KBM-7 (cell line): Measurements from ENCODE around the gene FITM1.
A peak's percentile ranks its signal among the peaks of the same experiment; 100 is the strongest.

Experiments used
- DNase-seq: peaks from one replicate; pipeline ENCODE4 v3.0.0-alpha.2; 2015
- in situ Hi-C: fragments of 300-500 bp; cut with MboI; formaldehyde crosslinking; loops from 2 replicates; pipeline ENCODE4 v1.14.3; 2020; ENCODE audit warnings: low sequenced_read_pairs, low pct_unique_long_range_greater_than_20kb, mixed read lengths

Gene FITM1, protein sequence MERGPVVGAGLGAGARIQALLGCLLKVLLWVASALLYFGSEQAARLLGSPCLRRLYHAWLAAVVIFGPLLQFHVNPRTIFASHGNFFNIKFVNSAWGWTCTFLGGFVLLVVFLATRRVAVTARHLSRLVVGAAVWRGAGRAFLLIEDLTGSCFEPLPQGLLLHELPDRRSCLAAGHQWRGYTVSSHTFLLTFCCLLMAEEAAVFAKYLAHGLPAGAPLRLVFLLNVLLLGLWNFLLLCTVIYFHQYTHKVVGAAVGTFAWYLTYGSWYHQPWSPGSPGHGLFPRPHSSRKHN

DNA sequence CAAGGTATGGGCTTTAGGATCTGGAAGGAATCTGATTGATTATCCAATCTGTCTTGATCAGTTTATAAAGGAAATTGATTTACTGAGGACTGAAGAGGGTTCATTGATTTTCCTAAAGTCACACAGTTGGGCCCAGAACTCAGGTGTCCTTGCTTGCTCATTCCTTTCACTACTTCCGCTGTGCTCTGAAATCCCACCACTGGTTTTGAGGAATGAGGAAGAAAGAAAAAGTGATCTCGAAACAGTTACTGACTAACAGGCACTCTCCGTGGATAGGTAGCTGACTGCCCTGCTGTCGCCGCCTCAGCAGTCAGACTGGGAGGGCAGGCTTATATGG lies at the start of gene FITM1:
TSS of gene FITM1 (plus strand) at position 280 of the 337 bp plus-strand sequence. CDS start 905 bp downstream, outside the sequence.
- in situ Hi-C loops, result no loop called here
- DNase-seq, result no peak

DNA sequence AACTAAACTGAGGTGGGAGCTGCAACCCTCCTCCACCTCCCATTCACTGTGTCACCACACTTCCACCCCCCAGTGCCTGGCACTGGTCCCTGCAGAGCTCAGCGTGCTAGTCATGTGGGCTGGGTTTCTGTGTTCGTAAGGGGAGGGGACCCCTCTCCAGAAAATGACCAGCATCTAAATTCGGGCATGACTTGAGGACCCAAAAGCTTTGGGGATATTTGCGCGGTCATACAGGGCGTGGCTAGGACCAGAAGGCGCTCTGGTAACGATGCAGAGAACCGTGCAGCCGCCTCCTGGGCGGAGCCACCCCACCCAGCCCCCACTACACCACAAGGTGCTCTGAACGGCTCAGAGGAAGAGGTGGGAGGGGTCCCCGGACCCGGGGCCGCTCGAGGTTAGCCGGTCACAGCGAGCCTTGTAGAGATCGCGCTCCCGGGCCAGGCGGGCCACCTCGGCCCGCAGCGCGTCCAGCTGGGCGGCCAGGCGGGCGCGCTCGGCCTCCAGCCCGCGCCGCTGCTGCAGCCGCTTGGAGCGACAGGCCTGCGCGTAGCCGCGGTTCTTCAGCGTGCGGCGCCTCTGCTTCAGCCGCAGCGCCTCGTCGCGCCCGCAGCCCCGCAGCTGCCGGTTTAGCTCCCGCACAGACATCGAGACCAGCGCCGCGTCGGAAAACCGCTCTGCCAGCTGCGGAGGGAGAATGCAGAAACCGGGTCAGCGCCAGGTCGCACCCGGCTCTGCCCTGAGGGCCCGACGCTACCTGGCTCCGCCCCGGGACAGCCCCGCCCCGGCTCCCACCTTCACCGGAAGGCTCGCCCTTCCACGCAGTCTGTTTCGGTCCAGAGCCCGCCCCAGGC lies 49.3 kb upstream of the FITM1 start:
- peak; percentile 68 for DNase-seq
- in situ Hi-C loops, result no loop called here

DNA sequence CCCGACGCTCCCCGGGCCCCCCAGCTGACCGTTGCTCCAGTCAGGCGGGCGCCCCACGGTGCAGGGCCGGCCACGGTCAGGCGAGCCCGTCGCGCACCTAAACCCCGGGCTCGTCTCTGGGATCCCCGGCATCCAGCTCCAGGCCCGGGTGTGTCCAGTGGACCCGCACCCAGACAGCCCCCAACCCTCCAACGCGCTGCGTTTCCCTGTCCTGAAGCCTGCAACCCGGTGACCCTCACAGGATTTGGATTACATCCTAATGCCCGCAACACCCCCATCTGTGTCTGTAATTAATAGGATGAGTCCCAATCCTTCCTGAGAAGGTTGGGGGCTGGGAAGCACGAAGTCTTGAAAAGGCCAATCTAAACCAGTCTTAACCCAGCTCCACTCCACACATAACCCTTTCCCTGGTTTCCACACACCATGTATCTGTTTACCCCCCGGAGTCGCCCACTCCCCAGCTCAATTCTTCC lies 48.7 kb upstream of the FITM1 start:
- DNase-seq, result no peak
- in situ Hi-C loops, result no loop called here

DNA sequence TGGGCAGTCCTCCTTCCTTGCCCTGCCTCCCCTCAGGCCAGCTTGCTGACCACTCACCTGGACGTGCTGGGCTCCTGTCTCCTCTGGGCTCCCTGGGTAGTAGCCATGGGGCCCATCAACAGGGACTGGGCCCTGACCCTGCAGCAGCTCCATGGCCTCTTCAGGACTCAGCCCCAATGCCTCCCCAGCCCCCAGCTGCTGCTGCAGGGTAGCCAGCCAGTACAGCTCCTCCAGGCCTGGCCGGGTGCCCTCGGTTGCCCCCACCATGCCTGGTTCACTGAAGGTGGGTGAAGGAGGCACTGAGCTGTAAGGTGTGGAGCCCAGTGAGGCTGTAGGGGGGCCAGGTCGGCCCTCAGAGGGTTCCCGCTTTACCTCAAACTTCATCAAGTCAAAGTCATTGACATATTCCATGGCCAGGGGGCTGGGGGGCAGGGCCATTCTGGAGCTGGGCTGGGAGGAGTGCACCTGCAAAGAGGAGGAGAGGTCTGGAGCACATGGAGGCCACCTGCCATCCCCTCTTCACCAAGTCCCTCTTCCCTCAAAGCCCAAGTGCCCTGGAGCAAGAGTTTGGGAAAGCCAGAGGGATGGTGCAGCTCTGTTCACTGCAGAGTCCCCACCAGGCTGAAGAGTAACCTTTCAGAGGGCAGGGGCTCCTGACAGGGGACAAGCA lies 47.9 kb upstream of the FITM1 start:
- no peak for DNase-seq
- in situ Hi-C loops, result no loop called here

DNA sequence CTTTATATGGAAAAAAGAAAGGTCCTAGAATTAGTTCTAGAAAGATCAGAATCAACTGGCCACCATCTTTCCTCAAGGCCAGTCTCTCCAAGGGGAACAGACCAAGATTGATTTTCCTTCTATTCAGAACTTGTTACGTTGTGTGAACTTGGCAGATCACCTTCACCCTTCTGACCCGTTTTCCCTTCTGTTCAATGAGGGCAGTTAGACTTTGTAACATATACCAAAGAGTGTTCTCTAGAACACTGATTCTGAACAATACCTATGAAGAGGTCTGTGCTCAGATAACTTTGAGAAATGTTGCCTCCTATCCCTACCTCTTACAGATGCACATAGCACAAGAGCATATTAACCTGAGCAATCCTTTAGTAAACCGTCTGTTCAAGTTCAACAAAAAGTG lies 47.0 kb upstream of the FITM1 start:
- DNase-seq, result no peak
- in situ Hi-C loops, result no loop called here

DNA sequence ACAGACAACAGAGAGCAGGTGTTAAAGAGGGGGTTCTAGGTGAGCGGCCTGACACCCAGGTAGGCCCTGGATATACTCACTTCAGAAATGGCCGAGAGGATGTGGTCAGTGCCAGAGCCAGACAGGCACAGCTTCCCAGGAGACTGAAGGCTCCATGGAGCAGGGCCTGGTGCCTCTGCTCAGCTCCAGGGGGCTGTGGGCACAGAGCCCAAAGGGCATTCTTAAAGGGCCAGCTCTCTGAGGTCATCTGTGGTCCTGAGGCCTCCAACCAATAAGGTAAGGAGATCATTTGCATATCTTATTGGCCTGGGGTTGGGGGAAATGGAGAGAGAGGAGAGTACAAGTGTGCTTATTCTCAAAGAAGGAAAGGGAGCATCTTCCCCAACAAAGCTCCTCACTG lies 46.0 kb upstream of the FITM1 start:
- DNase-seq, result no peak
- in situ Hi-C loops, result no loop called here

DNA sequence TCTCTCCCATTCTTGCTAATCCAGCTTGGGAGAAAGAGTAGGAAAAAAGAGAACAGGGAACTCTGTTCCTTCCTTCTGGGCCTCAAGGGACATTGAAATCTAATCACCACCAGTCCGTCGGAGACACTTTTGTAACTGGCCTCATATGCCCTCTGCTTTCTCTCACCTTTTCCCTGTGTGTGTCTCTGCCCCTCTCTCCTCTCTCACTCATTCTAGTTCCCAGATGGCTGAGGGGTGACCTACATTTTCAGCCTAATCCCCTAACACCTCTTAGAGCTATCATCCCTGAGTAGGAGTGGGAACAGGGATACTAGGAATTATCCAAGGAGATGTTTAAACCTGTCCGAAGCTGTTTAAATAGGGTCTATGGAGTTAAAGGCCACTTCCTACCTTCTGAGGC lies 45.2 kb upstream of the FITM1 start:
- in situ Hi-C loops, result no loop called here
- no peak for DNase-seq

DNA sequence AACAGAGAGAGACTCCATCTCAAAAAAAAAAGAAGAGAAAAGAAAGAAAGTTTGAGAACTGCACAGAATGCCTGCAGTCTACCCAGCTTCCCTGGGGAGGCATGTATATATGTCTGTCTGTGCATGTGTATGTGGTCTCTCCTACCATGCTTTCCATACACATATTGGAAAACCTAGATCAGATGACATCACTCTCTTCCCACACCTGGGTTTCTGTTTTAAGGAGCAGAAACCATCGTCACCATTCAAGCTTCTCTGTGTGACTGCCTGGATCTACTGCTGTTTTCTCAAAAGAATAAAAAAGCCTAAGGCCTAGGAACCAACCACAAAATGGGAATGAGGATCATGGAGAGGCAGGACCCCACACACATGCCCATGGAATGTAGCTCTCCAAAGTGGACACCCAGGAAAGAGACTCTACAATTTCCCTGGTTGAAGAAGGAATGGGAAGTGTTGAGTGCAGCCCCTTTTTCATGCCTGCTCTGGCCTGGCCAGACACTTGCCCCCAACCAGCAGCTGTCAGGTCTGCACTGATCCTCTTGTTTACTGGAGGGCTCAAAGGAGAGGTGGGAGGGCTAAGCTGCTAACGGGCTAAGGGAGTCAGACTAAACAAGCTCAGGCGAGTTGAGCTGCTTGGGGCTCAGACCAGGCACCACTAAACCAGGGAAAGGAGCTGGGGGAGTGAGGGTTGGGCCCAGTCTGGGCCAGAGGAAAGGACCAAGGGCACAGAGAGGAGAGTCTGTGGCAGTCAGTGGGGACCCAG lies 44.1 kb upstream of the FITM1 start:
- in situ Hi-C loops, result no loop called here
- no peak for DNase-seq

DNA sequence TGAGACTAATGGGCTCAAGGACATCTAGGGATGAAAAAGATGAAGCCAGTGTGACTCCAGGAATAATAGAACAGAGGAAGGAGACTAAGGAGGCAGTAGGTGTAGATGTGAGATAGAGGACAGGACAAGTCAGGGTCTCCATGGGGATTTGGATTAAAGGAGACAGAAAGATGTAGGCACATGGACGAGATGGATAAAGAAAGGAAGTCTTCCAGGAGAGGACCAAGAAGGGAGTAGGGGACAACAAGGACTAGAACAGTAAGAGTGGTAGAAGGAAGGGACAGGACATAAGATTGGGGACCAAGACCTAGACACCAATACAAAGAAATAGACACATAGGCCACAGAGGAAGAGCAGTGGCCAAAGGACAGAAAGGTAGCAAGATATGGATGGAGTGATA lies 43.5 kb upstream of the FITM1 start:
- DNase-seq, result no peak
- in situ Hi-C loops, result no loop called here

DNA sequence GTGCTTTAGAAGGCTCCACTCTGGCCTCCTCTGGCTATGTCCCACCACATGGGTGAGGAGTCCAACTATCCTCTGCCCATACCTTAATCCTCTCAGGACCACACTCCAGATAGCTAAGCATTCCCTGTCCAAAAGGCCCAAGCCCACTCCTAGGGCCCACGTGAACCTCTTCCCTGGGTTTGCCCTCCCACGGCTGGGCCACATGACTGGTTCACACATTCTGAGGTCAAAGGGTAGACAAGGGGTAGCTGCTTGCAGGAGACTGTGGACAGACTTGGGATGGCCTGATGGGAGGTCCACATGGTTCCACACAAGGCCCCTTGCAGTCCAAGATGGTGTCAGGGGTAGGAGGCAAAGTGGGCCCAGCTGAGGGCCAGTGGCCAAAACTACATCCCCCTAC lies 42.4 kb upstream of the FITM1 start:
- in situ Hi-C loops, result no loop called here
- DNase-seq, result no peak

DNA sequence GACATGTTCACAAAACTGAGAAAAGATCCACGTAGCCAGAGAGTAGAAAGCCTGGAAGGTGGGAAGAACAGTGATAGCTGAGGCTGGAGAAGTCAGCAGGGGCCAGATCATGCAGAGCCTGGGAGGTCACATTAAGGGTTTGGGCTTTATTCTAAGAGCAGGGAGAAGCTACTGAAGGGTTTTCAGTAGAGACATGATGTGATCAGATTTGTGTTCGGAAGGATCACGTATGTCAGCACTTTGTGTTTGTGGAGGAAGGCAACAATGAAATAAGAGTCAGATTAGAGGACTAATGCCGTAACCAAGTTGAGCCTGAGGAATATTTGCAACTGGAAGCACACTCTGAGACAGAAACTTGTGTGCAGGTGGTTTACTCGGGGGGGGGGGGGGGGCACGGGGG lies 40.6 kb upstream of the FITM1 start:
- in situ Hi-C loops, result no loop called here
- DNase-seq, result no peak

DNA sequence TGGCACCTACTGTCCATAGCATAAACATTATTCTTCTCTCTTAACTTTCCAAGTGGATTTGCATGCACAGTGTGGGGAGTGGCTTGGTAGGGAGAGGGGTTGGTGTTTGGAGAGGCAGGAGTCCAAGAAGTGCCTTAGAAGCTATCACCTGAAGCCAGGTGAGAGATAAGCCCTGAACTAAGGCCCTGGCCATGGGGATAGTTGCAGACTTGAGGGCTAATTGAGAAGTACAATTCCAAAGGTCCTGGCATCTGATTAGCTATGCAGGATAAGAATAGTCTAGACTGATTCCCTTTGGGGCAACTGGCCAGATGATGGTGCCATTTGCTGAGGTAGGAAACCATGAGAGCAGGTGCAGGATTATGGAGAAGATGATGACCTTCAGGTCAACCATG lies 38.4 kb upstream of the FITM1 start:
- no peak for DNase-seq
- in situ Hi-C loops, result no loop called here

DNA sequence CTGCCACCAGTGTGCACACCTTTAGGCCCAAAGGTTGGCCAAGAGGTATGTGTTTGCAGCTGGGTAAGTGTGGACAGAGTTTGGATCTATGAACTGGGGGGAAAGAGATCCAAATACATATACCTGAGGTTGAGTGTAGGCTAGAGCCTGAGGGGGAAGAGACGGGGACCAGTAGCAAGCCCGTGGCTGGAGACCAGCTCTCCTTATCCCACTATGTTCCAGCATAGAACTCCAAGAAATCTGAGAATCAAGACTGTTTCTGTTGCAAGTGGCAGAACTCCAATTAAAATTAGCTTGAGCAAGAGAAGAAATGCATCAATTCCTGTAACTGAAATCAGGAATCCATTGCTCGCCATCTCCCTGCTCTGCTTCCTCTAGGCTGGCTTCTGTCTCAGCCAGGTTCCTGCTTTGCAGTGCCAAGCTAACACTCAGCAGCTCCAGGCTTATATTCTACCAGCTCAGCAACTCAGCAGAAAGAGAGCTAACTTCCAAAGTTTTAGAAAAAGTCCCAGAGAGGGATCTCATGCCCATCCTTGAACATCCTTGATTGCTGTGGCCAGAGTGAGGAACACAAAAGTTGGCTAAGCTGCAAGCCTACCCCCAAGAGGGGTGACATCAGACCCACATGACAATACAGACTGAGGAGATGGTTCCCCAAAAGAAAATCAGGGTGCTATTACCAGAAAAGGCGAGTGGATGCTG lies 37.8 kb upstream of the FITM1 start:
- in situ Hi-C loops, result no loop called here

DNA sequence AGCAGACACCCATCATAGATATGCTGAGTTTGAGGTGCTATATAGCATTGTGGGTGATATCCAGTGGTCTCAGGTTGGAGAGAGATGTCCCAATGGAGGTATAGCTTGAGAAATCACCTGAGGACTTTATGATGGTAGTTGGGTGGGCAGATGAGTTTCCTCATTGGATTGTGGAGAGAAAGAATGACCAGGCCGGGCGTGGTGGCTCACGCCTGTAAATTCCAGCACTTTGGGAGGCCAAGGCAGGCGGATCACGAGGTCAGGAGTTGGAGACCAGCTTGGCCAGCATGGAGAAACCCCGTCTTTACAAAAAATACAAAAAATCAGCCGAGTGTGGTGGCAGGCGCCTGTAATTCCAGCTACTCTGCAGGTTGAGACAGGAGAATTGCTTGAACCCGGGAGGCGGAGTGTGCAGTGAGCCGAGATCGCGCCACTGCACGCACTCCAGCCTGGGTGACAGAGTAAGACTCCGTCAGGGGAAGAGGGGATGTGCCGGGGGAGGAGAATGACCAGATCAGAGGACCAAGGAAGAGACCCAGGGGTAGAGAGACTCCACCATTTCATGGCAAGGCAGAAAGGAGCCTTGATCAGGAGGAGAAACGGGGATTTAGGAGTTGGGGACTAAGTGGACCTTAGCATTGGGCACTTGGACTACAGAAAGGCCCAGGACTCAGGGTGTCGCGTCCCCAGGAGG lies 37.1 kb upstream of the FITM1 start:
- DNase-seq, result no peak
- in situ Hi-C loops, result no loop called here

More for the DNA sequence above, 37.8 kb upstream of the FITM1 start:
- no peak for DNase-seq

DNA sequence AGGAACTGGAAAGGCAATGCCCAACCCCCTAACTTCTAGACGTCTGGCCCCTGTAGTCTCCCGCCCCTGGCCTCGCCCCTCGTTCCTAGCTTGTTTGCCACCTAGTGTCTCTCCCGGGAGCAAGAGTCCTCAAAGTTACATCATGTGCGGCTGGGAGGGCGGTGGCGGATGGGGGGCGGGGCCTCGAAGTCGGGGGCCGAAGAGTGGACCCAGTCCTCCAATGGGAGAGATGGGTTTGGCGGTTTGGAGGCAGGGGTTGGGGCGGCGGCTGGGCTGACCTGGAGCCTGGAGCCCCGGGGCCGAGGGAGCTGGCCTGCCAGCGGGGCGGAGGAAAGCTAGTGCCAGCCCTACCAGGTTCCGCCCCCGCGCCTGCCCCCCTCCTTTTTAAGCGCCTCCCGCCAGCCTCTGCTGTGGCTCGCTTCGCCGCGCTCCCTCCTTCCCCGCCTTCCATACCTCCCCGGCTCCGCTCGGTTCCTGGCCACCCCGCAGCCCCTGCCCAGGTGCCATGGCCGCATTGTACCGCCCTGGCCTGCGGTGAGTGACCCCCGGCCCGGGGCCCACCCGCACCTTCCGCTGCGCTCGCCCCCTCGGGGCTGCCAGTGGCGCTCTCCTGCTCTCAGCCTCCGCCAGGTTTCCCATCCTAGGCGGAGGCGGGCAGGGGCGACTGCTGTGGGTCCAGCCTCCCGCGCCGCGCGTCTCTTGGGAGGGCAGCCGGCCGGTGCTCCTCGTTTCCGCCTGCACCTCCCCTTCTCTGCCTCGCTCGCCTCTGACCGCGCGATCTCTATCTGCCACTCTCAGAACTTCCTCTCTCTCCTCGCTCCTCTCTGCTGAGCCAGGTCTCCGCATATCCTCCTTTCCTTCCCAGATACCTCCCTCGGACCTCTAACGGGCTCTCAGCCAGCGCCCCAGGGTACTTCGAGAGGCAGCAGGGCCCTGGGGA lies 36.3 kb upstream of the FITM1 start, which contains the start of gene PCK2:
TSS of gene PCK2 (plus strand) at position 411 of the 940 bp plus-strand sequence. CDS start at position 506, 95 bp downstream.
- DNase-seq, result peak; percentile 95
- in situ Hi-C loops, result no loop called here

DNA sequence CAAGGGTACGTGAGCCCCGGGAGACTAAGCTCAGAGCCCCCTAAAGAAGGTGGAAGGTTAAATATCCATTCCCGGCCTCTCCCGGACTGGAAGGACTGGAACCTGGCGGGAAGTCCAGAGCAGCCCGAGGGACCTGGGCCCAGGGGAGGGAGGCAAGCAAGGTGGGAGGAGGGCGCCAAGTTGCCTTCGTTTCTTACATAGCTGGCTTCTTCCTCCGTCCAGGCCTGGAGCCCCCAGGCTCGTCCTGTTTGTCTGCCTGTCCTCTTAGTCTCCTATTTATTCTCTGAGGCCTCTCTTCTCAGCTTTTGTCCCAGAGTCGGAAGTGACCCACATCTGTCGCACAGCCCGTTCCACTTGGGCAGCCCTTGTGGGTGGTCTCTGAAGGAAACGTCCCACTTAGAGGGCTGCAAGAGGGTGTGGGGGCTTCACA lies 35.6 kb upstream of the FITM1 start:
- DNase-seq, result no peak
- in situ Hi-C loops, result no loop called here
